ENCODE data around the gene RNF207. TPM values are rescaled to one million over a fixed set of nuclear protein-coding genes. Genes with fewer than 3 reads are reported as not detected.

RNF207 gene
- total and polyA plus RNA-seq, 4 donors: 3.3 to 13.7 (median 5.8) TPM

GRCh38 chr1:6162341-6162740 is 43.6 kb upstream of the RNF207 start:
- Histone ChIP-seq H3K9me3 (ENCODE audit: control insufficient read depth in 4 of 4, low read length in 3 of 4) (no peaks in the 10 kb centered on the region), H3K27me3 (ENCODE audit: control insufficient read depth in 4 of 4, insufficient read depth in 4 of 4, low read length in 3 of 4) (no peaks in the 10 kb centered on the region), H3K9ac (ENCODE audit: low read depth in 1 of 2, low read length in 2 of 2) (no peak overlapping the region), H3K36me3 (ENCODE audit: control insufficient read depth in 4 of 4, insufficient read depth in 3 of 4, low read depth in 1 of 4, low read length in 3 of 4) (no peaks in the 10 kb centered on the region), H3K4me3 (ENCODE audit: low read depth in 1 of 3, low read length in 3 of 3) (no peak overlapping the region), H3K27ac (ENCODE audit: low read depth in 1 of 2, low read length in 2 of 2) (no peak overlapping the region), H3K4me1 (ENCODE audit: control insufficient read depth in 4 of 4, insufficient read depth in 4 of 4, low read length in 3 of 4) (no peaks in the 10 kb centered on the region)
- no peak for TF ChIP-seq ATF3 (IDR thresholded peaks at IDR 0.05)
- TF ChIP-seq HNF4G (IDR thresholded peaks at IDR 0.05): no peak
- TF ChIP-seq MAX (IDR thresholded peaks at IDR 0.05): no peak
- no peak for TF ChIP-seq FOXA2 (IDR thresholded peaks at IDR 0.05)
- TF ChIP-seq HNF4A (conservative IDR thresholded peaks at IDR 0.05): no peak
- TF ChIP-seq ZBTB33 (IDR thresholded peaks at IDR 0.05): no peak
- no peak for TF ChIP-seq RXRA (IDR thresholded peaks at IDR 0.05)
- TF ChIP-seq YY1 (IDR thresholded peaks at IDR 0.05): no peak
- TF ChIP-seq GABPA (IDR thresholded peaks at IDR 0.05 in 1 of 2, conservative IDR thresholded peaks at IDR 0.05 in 1 of 2): no peak
- TF ChIP-seq CTCF (IDR thresholded peaks at IDR 0.05; ENCODE audit: low read depth, low read length, missing input control): no peak
- TF ChIP-seq JUND (IDR thresholded peaks at IDR 0.05): no peak
- TF ChIP-seq TAF1 (conservative IDR thresholded peaks at IDR 0.05): no peak
- TF ChIP-seq EGR1 (IDR thresholded peaks at IDR 0.05; ENCODE audit: low read depth in 2 of 2): no peak
- TF ChIP-seq REST (IDR thresholded peaks at IDR 0.05): no peak
- TF ChIP-seq NR2F2 (IDR thresholded peaks at IDR 0.05): no peak
- WGBS: 70% methylated on average over 7 of the region's 7 CpGs
- no peak for DNase-seq (ENCODE audit: low spot score)

GRCh38 chr1:6162773-6163172 is 43.1 kb upstream of the RNF207 start:
- Histone ChIP-seq H3K36me3 (ENCODE audit: control insufficient read depth in 4 of 4, insufficient read depth in 3 of 4, low read depth in 1 of 4, low read length in 3 of 4) (no peaks in the 10 kb centered on the region), H3K4me3 (ENCODE audit: low read depth in 1 of 3, low read length in 3 of 3) (no peak overlapping the region), H3K27me3 (ENCODE audit: control insufficient read depth in 4 of 4, insufficient read depth in 4 of 4, low read length in 3 of 4) (no peaks in the 10 kb centered on the region), H3K9me3 (ENCODE audit: control insufficient read depth in 4 of 4, low read length in 3 of 4) (no peaks in the 10 kb centered on the region), H3K9ac (ENCODE audit: low read depth in 1 of 2, low read length in 2 of 2) (no peak overlapping the region), H3K4me1 (ENCODE audit: control insufficient read depth in 4 of 4, insufficient read depth in 4 of 4, low read length in 3 of 4) (no peaks in the 10 kb centered on the region), H3K27ac (ENCODE audit: low read depth in 1 of 2, low read length in 2 of 2) (no peak overlapping the region)
- no peak for DNase-seq (ENCODE audit: low spot score)
- 62% methylated on average over 13 of the region's 13 CpGs for WGBS
- no peak for TF ChIP-seq REST (IDR thresholded peaks at IDR 0.05)
- no peak for TF ChIP-seq YY1 (IDR thresholded peaks at IDR 0.05)
- TF ChIP-seq RXRA (IDR thresholded peaks at IDR 0.05): no peak
- no peak for TF ChIP-seq FOXA2 (IDR thresholded peaks at IDR 0.05)
- TF ChIP-seq HNF4G (IDR thresholded peaks at IDR 0.05): no peak
- no peak for TF ChIP-seq EGR1 (IDR thresholded peaks at IDR 0.05; ENCODE audit: low read depth in 2 of 2)
- no peak for TF ChIP-seq CTCF (IDR thresholded peaks at IDR 0.05; ENCODE audit: low read depth, low read length, missing input control)
- TF ChIP-seq FOXA1 (IDR thresholded peaks at IDR 0.05): no peak
